ENCODE measurements around the gene SYNE2. TPM values are rescaled to one million over a fixed set of nuclear protein-coding genes. Genes with fewer than 3 reads are reported as not detected.

The SYNE2 gene
- total and polyA plus RNA-seq, 4 experiments from 2014 or later: 14.2 to 280 (median 189) TPM

GRCh38 chr14:64246688-64247087, 393.9 kb downstream of the SYNE2 start:
- peaks cover 0 to 3% of the 10 kb centered on the region in 2 donors for H3K36me3 Mint-ChIP-seq
- no peak overlapping the region for H3K4me3 ChIP-seq (ENCODE audit: low read length in 2 of 2)
- H3K9me3 Mint-ChIP-seq: peaks cover 0 to 3% (median 0%) of the 10 kb centered on the region in 8 donors
- no peak for DNase-seq
- H3K9me3 ChIP-seq (ENCODE audit: control insufficient read depth in 1 of 2, low read length in 2 of 2): no peaks in the 10 kb centered on the region
- peaks cover 0 to 1% (median 0%) of the 10 kb centered on the region in 4 donors for H3K4me1 Mint-ChIP-seq
- no peaks in the 10 kb centered on the region for H3K36me3 ChIP-seq (ENCODE audit: insufficient read depth, low read length)
- H3K27me3 Mint-ChIP-seq: peaks cover 9 to 11% of the 10 kb centered on the region in 2 donors
- intact Hi-C loops (cut with micrococcal nuclease): no loop called here
- no peaks in the 10 kb centered on the region for H3K4me1 ChIP-seq (ENCODE audit: insufficient read depth, low read length)
- no peak overlapping the region for H3K27ac ChIP-seq (ENCODE audit: low read depth, low read length)
- CTCF ChIA-PET (ENCODE audit: partially characterized antibody): no interaction called here
- no peak overlapping the region for H3K4me3 Mint-ChIP-seq
- POLR2A ChIA-PET (ENCODE audit: partially characterized antibody): no interaction called here
- no peak overlapping the region for H3K27ac Mint-ChIP-seq
- H3K27me3 ChIP-seq (ENCODE audit: insufficient read depth, low read length): no peaks in the 10 kb centered on the region

- Mint-ChIP-seq H3K36me3 (peaks cover 0 to 3% of the 10 kb centered on the region in 2 donors), H3K27me3 (peaks cover 8 to 11% of the 10 kb centered on the region in 2 donors)
- CTCF ChIA-PET (ENCODE audit: partially characterized antibody): no interaction called here
Observed at GRCh38 chr14:64247195-64247594, 394.4 kb downstream of the SYNE2 start.

GRCh38 chr14:64248689-64249088, 395.9 kb downstream of the SYNE2 start:
- Mint-ChIP-seq H3K36me3 (no peaks in the 10 kb centered on the region), H3K4me1 (peaks cover 0 to 1% (median 0%) of the 10 kb centered on the region in 4 donors), H3K4me3 (no peak overlapping the region)

More at GRCh38 chr14:64247195-64247594, 394.4 kb downstream of the SYNE2 start:
- POLR2A ChIA-PET (ENCODE audit: partially characterized antibody): no interaction called here
- Histone ChIP-seq H3K4me1 (ENCODE audit: insufficient read depth, low read length) (no peaks in the 10 kb centered on the region), H3K4me3 (ENCODE audit: low read length in 2 of 2) (no peak overlapping the region), H3K36me3 (ENCODE audit: insufficient read depth, low read length) (no peaks in the 10 kb centered on the region), H3K9me3 (ENCODE audit: control insufficient read depth in 1 of 2, low read length in 2 of 2) (no peaks in the 10 kb centered on the region), H3K27me3 (ENCODE audit: insufficient read depth, low read length) (no peaks in the 10 kb centered on the region), H3K27ac (ENCODE audit: low read depth, low read length) (no peak overlapping the region)
- DNase-seq: no peak
- Mint-ChIP-seq H3K9me3 (no peaks in the 10 kb centered on the region), H3K27ac (no peak overlapping the region), H3K4me3 (no peak overlapping the region), H3K4me1 (peaks cover 0 to 1% (median 0%) of the 10 kb centered on the region in 4 donors)
- intact Hi-C loops (cut with micrococcal nuclease): no loop called here

GRCh38 chr14:64249363-64249762, 396.6 kb downstream of the SYNE2 start:
- Histone ChIP-seq H3K27ac (ENCODE audit: low read depth, low read length) (no peak overlapping the region), H3K36me3 (ENCODE audit: insufficient read depth, low read length) (no peaks in the 10 kb centered on the region), H3K4me3 (ENCODE audit: low read length in 2 of 2) (no peak overlapping the region), H3K27me3 (ENCODE audit: insufficient read depth, low read length) (no peaks in the 10 kb centered on the region), H3K4me1 (ENCODE audit: insufficient read depth, low read length) (no peaks in the 10 kb centered on the region), H3K9me3 (ENCODE audit: control insufficient read depth in 1 of 2, low read length in 2 of 2) (no peaks in the 10 kb centered on the region)
- no peak for DNase-seq
- Mint-ChIP-seq H3K27ac (no peak overlapping the region), H3K27me3 (peaks cover 6 to 11% of the 10 kb centered on the region in 2 donors), H3K36me3 (no peaks in the 10 kb centered on the region), H3K4me3 (no peak overlapping the region), H3K9me3 (no peaks in the 10 kb centered on the region), H3K4me1 (peaks cover 0 to 1% (median 0%) of the 10 kb centered on the region in 4 donors)
- ChIA-PET POLR2A (ENCODE audit: partially characterized antibody) (no interaction called here), CTCF (ENCODE audit: partially characterized antibody) (no interaction called here)
- intact Hi-C loops (cut with micrococcal nuclease): no loop called here

More at GRCh38 chr14:64248689-64249088, 395.9 kb downstream of the SYNE2 start:
- Histone ChIP-seq H3K27me3 (ENCODE audit: insufficient read depth, low read length) (no peaks in the 10 kb centered on the region), H3K9me3 (ENCODE audit: control insufficient read depth in 1 of 2, low read length in 2 of 2) (no peaks in the 10 kb centered on the region), H3K4me3 (ENCODE audit: low read length in 2 of 2) (no peak overlapping the region), H3K27ac (ENCODE audit: low read depth, low read length) (no peak overlapping the region), H3K4me1 (ENCODE audit: insufficient read depth, low read length) (no peaks in the 10 kb centered on the region), H3K36me3 (ENCODE audit: insufficient read depth, low read length) (no peaks in the 10 kb centered on the region)
- ChIA-PET CTCF (ENCODE audit: partially characterized antibody) (no interaction called here), POLR2A (ENCODE audit: partially characterized antibody) (no interaction called here)
- peaks cover 6 to 11% of the 10 kb centered on the region in 2 donors for H3K27me3 Mint-ChIP-seq
- intact Hi-C loops (cut with micrococcal nuclease): no loop called here
- no peaks in the 10 kb centered on the region for H3K9me3 Mint-ChIP-seq
- no peak for DNase-seq
- no peak overlapping the region for H3K27ac Mint-ChIP-seq

GRCh38 chr14:64253672-64254071, 400.9 kb downstream of the SYNE2 start:
- Histone ChIP-seq H3K4me1 (ENCODE audit: insufficient read depth, low read length) (no peaks in the 10 kb centered on the region), H3K36me3 (ENCODE audit: insufficient read depth, low read length) (no peaks in the 10 kb centered on the region), H3K9me3 (ENCODE audit: control insufficient read depth in 1 of 2, low read length in 2 of 2) (no peaks in the 10 kb centered on the region), H3K27me3 (ENCODE audit: insufficient read depth, low read length) (no peaks in the 10 kb centered on the region), H3K4me3 (ENCODE audit: low read length in 2 of 2) (no peak overlapping the region), H3K27ac (ENCODE audit: low read depth, low read length) (no peak overlapping the region)
- Mint-ChIP-seq H3K27me3 (peaks cover 1 to 4% of the 10 kb centered on the region in 2 donors), H3K9me3 (no peaks in the 10 kb centered on the region), H3K27ac (no peak overlapping the region), H3K4me1 (peaks cover 0 to under 1% (median 0%) of the 10 kb centered on the region in 4 donors), H3K36me3 (no peaks in the 10 kb centered on the region), H3K4me3 (no peak overlapping the region)
- intact Hi-C loops (cut with micrococcal nuclease): no loop called here
- DNase-seq: no peak
- POLR2A ChIA-PET (ENCODE audit: partially characterized antibody): no interaction called here
- CTCF ChIA-PET (ENCODE audit: partially characterized antibody): no interaction called here

GRCh38 chr14:64255756-64256155, 403.0 kb downstream of the SYNE2 start:
- ChIA-PET CTCF (ENCODE audit: partially characterized antibody) (no interaction called here), POLR2A (ENCODE audit: partially characterized antibody) (no interaction called here)
- no peaks in the 10 kb centered on the region for H3K27me3 ChIP-seq (ENCODE audit: insufficient read depth, low read length)
- Mint-ChIP-seq H3K9me3 (no peaks in the 10 kb centered on the region), H3K4me3 (no peak overlapping the region), H3K36me3 (no peaks in the 10 kb centered on the region), H3K27me3 (no peaks in the 10 kb centered on the region), H3K4me1 (no peaks in the 10 kb centered on the region), H3K27ac (no peak overlapping the region)
- H3K27ac ChIP-seq (ENCODE audit: low read depth, low read length): no peak overlapping the region
- H3K4me1 ChIP-seq (ENCODE audit: insufficient read depth, low read length): no peaks in the 10 kb centered on the region
- no peak overlapping the region for H3K4me3 ChIP-seq (ENCODE audit: low read length in 2 of 2)
- DNase-seq: no peak
- no peaks in the 10 kb centered on the region for H3K36me3 ChIP-seq (ENCODE audit: insufficient read depth, low read length)
- no peaks in the 10 kb centered on the region for H3K9me3 ChIP-seq (ENCODE audit: control insufficient read depth in 1 of 2, low read length in 2 of 2)
- intact Hi-C loops (cut with micrococcal nuclease): no loop called here

- Mint-ChIP-seq H3K36me3 (no peaks in the 10 kb centered on the region), H3K9me3 (no peaks in the 10 kb centered on the region), H3K27me3 (no peaks in the 10 kb centered on the region), H3K4me3 (no peak overlapping the region), H3K4me1 (peaks cover 0 to under 1% (median 0%) of the 10 kb centered on the region in 4 donors), H3K27ac (no peak overlapping the region)
- Histone ChIP-seq H3K4me1 (ENCODE audit: insufficient read depth, low read length) (no peaks in the 10 kb centered on the region), H3K36me3 (ENCODE audit: insufficient read depth, low read length) (no peaks in the 10 kb centered on the region), H3K9me3 (ENCODE audit: control insufficient read depth in 1 of 2, low read length in 2 of 2) (no peaks in the 10 kb centered on the region), H3K27ac (ENCODE audit: low read depth, low read length) (no peak overlapping the region), H3K4me3 (ENCODE audit: low read length in 2 of 2) (no peak overlapping the region), H3K27me3 (ENCODE audit: insufficient read depth, low read length) (no peaks in the 10 kb centered on the region)
- CTCF ChIA-PET (ENCODE audit: partially characterized antibody): interaction anchor here (1.6 kb wide), 1 partner anchor 490 kb away, joined by 3 read pairs; no protein-coding TSS in a partner anchor
- no peak for DNase-seq
- POLR2A ChIA-PET (ENCODE audit: partially characterized antibody): no interaction called here
- intact Hi-C loops (cut with micrococcal nuclease): no loop called here
Observed at GRCh38 chr14:64260418-64260817, 407.6 kb downstream of the SYNE2 start.

- H3K4me1 ChIP-seq (ENCODE audit: insufficient read depth, low read length): peaks cover 10% of the 10 kb centered on the region
- intact Hi-C loops (cut with micrococcal nuclease): no loop called here
- no peak overlapping the region for H3K4me3 Mint-ChIP-seq
- H3K27me3 Mint-ChIP-seq: no peaks in the 10 kb centered on the region
- no peak overlapping the region for H3K4me3 ChIP-seq (ENCODE audit: low read length in 2 of 2)
- CTCF ChIA-PET (ENCODE audit: partially characterized antibody): interaction anchor here (2.2 kb wide), 1 partner anchor 39 kb away, joined by 9 read pairs; no protein-coding TSS in a partner anchor
- H3K36me3 Mint-ChIP-seq: no peaks in the 10 kb centered on the region
- POLR2A ChIA-PET (ENCODE audit: partially characterized antibody): no interaction called here
- no peaks in the 10 kb centered on the region for H3K36me3 ChIP-seq (ENCODE audit: insufficient read depth, low read length)
- no peak overlapping the region for H3K27ac ChIP-seq (ENCODE audit: low read depth, low read length)
- H3K4me1 Mint-ChIP-seq: peaks cover 14 to 28% (median 15%) of the 10 kb centered on the region in 4 donors
- no peak overlapping the region for H3K27ac Mint-ChIP-seq
- H3K9me3 ChIP-seq (ENCODE audit: control insufficient read depth in 1 of 2, low read length in 2 of 2): no peaks in the 10 kb centered on the region
- no peaks in the 10 kb centered on the region for H3K27me3 ChIP-seq (ENCODE audit: insufficient read depth, low read length)
- DNase-seq: no peak
- H3K9me3 Mint-ChIP-seq: peaks cover 0 to 4% (median 0%) of the 10 kb centered on the region in 8 donors
Observed at GRCh38 chr14:64265222-64265621, 412.4 kb downstream of the SYNE2 start.
